ENCODE measurements around the gene ENTPD6.

DNA sequence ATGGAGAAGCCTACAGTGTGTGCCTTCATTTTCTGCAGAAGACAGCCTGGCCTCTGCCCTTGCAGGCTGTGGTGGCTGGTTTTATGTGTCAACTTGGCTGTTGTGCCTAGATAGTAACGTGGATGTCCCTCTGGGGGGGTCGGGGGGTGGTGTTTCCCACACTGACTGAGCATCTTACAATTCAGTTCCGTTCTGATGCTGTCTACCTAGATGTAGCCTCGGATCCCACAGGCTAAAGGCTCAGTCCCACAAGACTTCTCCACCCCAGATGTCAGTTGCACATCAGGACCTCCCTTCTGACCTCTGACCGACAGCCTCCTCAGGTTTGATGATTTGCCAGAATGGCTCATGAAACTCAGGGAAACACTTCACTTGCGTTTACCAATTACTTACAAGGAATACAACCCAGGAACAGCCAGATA, 56.7 kb downstream of the ENTPD6 start:
- TF ChIP-seq, protein P1, sequence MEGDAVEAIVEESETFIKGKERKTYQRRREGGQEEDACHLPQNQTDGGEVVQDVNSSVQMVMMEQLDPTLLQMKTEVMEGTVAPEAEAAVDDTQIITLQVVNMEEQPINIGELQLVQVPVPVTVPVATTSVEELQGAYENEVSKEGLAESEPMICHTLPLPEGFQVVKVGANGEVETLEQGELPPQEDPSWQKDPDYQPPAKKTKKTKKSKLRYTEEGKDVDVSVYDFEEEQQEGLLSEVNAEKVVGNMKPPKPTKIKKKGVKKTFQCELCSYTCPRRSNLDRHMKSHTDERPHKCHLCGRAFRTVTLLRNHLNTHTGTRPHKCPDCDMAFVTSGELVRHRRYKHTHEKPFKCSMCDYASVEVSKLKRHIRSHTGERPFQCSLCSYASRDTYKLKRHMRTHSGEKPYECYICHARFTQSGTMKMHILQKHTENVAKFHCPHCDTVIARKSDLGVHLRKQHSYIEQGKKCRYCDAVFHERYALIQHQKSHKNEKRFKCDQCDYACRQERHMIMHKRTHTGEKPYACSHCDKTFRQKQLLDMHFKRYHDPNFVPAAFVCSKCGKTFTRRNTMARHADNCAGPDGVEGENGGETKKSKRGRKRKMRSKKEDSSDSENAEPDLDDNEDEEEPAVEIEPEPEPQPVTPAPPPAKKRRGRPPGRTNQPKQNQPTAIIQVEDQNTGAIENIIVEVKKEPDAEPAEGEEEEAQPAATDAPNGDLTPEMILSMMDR (IDR thresholded peaks at IDR 0.05), result no peak
- TF ChIP-seq POLR2A (IDR thresholded peaks at IDR 0.05), result no peak

Data from breast epithelium (tissue), 3 donors.